SKM-1 (cell line): Measurements from ENCODE around the gene GRM8.
"Not testable (repeated sequence)": the region's sequence is repeated elsewhere in the genome, so short reads cannot be mapped to it uniquely, and the experiment has no call there.

Experiments
- DNase-seq: peaks from one replicate; lab custom pipeline; 2025; ENCODE audit not compliant: unreplicated experiment; lab: John Stamatoyannopoulos, UW

GRM8 gene

GRCh38 chr7:126685018-126685573 is 567.6 kb downstream of the GRM8 start:
- DNase-seq = no peak

GRCh38 chr7:126682176-126682575 is 570.6 kb downstream of the GRM8 start:
- no peak for DNase-seq

- DNase-seq = not testable (repeated sequence)
Measured at GRCh38 chr7:126668762-126669161, 584.0 kb downstream of the GRM8 start.

GRCh38 chr7:126668367-126668752 is 584.4 kb downstream of the GRM8 start:
- DNase-seq = no peak

- DNase-seq = no peak
Measured at GRCh38 chr7:126667742-126668366, 584.9 kb downstream of the GRM8 start.

- no peak for DNase-seq
Measured at GRCh38 chr7:126662856-126663255, 589.9 kb downstream of the GRM8 start.

GRCh38 chr7:126659124-126659523 is 593.6 kb downstream of the GRM8 start:
- DNase-seq = no peak

- no peak for DNase-seq
Measured at GRCh38 chr7:126658684-126659083, 594.1 kb downstream of the GRM8 start.

GRCh38 chr7:126657599-126658358 is 595.0 kb downstream of the GRM8 start:
- DNase-seq = no peak

GRCh38 chr7:126657137-126657536 is 595.6 kb downstream of the GRM8 start:
- DNase-seq = no peak

GRCh38 chr7:126656165-126656564 is 596.6 kb downstream of the GRM8 start:
- DNase-seq = no peak

- no peak for DNase-seq
Measured at GRCh38 chr7:126637538-126637937, 615.2 kb downstream of the GRM8 start.

GRCh38 chr7:126635545-126635944 is 617.2 kb downstream of the GRM8 start:
- no peak for DNase-seq

- DNase-seq = no peak
Measured at GRCh38 chr7:126608339-126608776, 644.4 kb downstream of the GRM8 start.

- DNase-seq = no peak
Measured at GRCh38 chr7:126606331-126606730, 646.4 kb downstream of the GRM8 start.

GRCh38 chr7:126605553-126605952 is 647.2 kb downstream of the GRM8 start:
- DNase-seq = no peak

GRCh38 chr7:126605056-126605455 is 647.7 kb downstream of the GRM8 start:
- DNase-seq = no peak

- DNase-seq = no peak
Measured at GRCh38 chr7:126589068-126589684, 663.6 kb downstream of the GRM8 start.

GRCh38 chr7:126578338-126578737 is 674.4 kb downstream of the GRM8 start:
- no peak for DNase-seq

GRCh38 chr7:126574276-126575250 is 678.2 kb downstream of the GRM8 start:
- DNase-seq = no peak

GRCh38 chr7:126570845-126571244 is 681.9 kb downstream of the GRM8 start:
- no peak for DNase-seq
